GM18517 (cell line): ENCODE results near the gene APEH.

Experiments
- ATAC-seq: cut with Tn5 transposase; IDR thresholded peaks from one replicate; pipeline ENCODE4 v1.9.1; 2021; ENCODE audit warnings: mild to moderate bottlenecking, moderate library complexity; ENCODE audit not compliant: unreplicated experiment

The APEH gene

GRCh38 chr3:49673715-49674496, at the start of gene APEH:
Gene APEH (plus strand): TSS chr3:49674351. CDS start chr3:49674402, 51 bp downstream.
- ATAC-seq: peak; percentile 73

GRCh38 chr3:49625071-49625470, 49.1 kb upstream of the APEH start:
- ATAC-seq: no peak

GRCh38 chr3:49626101-49626581, 48.0 kb upstream of the APEH start:
- no peak for ATAC-seq

DNA sequence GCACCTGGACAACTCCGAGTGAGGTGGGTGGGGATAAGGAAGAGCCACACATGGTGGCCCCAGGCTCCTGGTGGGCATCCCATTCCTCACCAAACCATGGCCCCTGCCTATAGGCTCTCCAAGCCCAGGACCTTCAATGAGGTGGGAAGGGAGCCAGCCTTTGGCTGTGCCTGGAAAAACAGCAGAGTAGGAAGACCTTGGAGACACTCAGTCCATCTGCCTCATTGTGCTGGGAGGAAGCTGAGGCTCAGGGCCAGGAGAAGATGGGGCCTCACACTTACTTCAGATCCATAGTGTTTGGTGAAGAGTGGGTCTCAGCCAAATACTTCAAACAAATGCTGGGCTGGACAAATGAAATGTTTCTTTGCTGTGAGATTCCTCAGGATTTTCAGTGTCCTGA, 47.4 kb upstream of the APEH start:
- no peak for ATAC-seq

DNA sequence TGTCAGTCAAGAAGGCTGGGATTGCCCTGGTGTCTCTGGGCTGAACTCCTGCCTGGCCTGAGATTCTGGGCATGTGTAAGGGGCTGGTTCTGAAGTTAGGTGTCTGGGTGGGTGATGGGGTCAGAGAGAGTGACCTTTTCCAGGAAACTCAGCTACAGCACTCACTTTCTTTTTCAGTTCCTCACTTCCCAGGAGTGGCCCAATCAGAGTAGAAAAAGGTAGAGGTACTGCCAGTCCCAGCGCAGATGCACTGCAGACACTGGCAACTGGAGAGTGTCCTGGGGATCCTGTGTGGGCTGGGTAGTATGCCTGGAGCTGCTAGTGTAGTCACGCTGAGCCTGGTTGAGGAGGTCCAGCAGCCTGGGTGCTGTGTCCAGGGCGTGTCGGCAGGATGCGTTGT, 46.5 kb upstream of the APEH start:
- no peak for ATAC-seq

DNA sequence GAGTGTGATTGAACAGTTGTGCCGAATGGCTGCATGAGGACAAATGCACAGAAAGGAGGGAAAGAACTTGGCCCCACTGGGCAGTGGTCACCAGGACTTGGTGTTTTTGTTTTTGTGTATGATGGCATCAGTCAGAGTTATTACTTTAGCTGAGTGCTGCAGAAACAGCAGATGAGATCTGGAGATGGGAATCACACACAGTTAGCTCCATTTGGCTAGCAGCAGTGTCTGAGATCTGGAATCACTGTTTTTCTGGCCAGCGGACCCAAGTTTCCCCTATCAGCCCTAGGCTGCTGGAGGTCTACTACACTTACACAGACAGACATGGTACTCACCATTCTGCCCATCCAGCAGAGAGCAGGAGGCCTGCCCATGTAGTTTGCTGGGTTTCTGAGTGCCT, 45.9 kb upstream of the APEH start:
- no peak for ATAC-seq

GRCh38 chr3:49629451-49629850, 44.7 kb upstream of the APEH start:
- no peak for ATAC-seq

- ATAC-seq: no peak
Observed at GRCh38 chr3:49629866-49630265, 44.3 kb upstream of the APEH start.

- no peak for ATAC-seq
Observed at GRCh38 chr3:49630784-49631183, 43.4 kb upstream of the APEH start.

GRCh38 chr3:49634736-49635135, 39.4 kb upstream of the APEH start:
- ATAC-seq: no peak

GRCh38 chr3:49636883-49637609, 37.1 kb upstream of the APEH start:
- no peak for ATAC-seq

DNA sequence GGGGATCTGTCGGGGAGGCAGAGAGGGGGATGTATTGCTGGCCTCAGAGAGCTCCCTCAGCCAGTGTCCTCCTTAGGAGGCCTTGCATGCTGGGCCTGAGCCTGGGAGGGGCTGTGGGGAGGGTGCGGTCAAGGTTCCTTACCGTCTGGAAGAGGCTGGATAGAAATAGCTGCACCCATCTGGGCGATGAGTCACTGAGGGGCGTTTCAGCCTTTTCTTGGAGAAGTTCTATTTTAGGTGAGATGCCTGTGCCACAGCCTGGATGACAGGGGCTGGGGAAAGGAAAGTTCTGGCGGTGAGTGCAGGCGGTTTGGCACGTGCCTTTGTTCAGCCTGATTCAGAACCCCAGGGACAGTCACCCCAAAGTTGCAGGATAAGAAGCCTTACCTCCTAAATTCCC, 35.7 kb upstream of the APEH start:
- ATAC-seq: no peak

DNA sequence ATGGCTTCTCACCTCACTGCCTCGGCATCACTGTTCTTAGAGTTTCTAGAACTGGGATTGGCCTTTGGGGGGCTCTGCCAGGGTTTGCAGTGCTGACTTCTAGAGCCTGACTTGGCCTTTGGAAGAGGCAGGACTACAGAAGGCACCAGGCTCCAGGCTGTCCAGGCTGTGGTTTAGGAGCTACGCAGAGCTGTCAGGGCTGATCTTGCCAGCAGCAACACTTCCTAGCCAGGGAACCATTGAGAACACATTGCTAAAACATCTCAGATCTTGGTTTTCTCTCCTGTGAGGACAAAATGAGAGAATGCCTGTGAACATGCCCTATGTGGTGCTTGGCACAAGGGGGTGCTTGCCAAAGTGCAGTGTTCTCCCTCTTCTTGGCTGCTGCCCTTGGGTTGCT, 34.6 kb upstream of the APEH start:
- ATAC-seq: no peak

- ATAC-seq: no peak
Observed at GRCh38 chr3:49641292-49641691, 32.9 kb upstream of the APEH start.

DNA sequence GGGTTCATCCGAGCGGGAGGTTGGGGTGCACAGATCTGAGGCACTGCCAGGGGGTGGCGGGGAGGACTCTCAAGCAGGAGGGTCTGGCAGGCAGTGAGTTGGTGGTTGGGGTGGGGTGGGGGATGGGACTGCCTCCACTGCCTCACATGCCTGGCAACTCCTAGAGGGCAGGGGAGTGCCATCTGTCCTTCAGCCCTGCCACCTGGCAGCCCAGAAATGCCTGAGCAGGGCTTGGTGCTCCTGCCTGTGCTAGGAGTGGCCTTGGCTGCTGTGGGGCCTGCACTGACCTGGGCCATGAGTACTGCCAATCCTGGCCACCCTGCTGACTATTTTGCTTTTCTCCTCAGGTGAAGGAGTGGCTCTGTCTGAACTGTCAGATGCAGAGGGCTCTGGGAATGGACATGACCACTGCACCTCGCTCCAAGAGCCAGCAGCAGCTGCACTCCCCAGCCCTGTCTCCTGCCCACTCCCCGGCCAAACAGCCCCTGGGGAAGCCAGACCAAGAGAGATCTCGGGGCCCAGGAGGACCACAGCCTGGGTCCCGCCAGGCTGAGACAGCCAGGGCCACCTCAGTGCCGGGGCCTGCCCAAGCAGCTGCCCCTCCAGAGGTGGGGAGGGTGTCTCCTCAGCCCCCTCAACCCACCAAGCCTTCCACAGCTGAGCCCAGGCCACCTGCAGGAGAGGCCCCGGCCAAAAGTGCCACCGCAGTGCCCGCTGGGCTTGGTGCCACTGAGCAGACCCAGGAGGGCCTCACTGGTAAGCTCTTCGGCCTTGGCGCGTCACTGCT, 32.0 kb upstream of the APEH start:
- ATAC-seq: no peak

DNA sequence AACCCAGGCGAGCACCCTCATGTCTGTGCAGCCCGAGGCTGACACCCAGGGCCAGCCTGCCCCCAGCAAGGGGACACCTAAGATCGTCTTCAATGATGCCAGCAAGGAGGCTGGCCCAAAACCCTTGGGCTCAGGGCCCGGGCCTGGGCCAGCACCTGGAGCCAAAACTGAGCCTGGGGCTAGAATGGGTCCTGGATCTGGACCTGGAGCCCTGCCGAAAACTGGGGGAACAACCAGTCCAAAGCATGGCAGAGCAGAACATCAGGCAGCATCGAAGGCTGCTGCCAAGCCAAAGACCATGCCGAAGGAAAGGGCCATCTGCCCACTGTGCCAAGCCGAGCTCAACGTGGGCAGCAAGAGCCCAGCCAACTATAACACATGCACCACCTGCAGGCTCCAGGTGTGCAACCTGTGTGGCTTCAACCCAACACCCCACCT, 31.4 kb upstream of the APEH start:
- ATAC-seq: no peak

GRCh38 chr3:49644684-49645083, 29.5 kb upstream of the APEH start:
- no peak for ATAC-seq

- no peak for ATAC-seq
Observed at GRCh38 chr3:49646236-49646635, 27.9 kb upstream of the APEH start.

DNA sequence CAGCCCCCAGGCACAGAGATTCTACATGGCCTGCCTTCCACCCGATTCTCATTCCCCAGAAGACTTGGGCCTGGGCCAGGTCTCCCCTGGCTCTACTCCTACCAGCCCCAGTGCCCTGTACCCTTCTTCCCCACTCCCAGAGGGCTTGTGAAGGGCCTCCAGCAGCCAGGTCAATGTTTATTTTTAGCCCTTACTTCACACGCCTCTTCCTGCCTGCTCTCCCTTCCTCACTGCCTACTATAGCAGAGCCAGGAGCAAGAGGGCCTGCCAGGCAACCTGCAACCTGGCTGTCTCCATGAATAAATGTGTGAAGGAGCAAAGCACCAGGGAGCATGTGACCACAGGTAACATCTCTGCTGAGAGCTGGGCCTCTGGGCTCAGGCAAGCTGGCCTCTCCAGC, 26.4 kb upstream of the APEH start:
- no peak for ATAC-seq

DNA sequence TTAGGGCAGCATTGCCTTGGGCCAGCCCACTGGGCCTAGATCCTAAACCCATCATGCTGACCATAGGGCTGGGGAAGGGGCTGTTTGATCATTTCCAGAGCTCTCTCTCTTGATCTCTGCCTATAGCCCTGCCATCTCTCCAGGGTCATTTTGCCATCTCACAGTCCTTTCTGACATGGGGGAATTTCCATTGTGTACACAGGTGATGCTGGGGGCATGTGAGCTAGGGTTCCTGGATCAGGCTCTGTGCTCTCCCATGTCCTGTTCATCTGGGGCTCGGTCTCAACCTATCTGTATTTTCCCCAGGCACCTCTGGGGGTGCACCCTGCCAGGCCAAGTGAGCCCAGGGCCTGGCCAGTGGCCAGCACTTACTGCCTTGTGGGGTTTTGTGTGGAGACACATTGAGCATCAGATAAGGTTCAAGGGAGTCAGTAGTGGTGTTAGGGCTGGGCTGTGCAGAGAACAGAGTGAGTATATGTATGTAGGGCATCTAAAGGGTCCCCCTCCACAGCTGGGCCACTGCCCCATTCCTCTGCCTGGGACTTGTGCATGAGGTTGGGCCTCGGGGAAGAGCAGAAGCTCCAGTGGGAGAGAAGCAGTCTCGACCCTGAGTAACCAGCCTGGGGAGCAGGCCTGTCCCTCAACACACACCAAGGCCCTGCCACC, 25.7 kb upstream of the APEH start:
- ATAC-seq: no peak

- ATAC-seq: no peak
Observed at GRCh38 chr3:49649576-49649975, 24.6 kb upstream of the APEH start.
